Esophagus (tissue), 2 donors: ENCODE data around the gene WNK2. TPM values are rescaled to one million over a fixed set of nuclear protein-coding genes. Genes with fewer than 3 reads are reported as not detected.

ENCODE experiments used
- H3K27ac ChIP-seq, 2 donors: one replicate each; pipeline ENCODE4 v1.5.1; 2013; ENCODE audit warnings: low read depth in 2 of 2, mild to moderate bottlenecking in 2 of 2, inconsistent platforms in 1 of 2, low read length in 1 of 2, moderate library complexity in 1 of 2
- H3K27me3 ChIP-seq, 2 donors: one replicate each; pipeline ENCODE4 v1.6.1; 2013; ENCODE audit warnings: low read length in 2 of 2, control low read depth in 1 of 2, mild to moderate bottlenecking in 1 of 2; ENCODE audit not compliant: insufficient read depth in 2 of 2, control insufficient read depth in 1 of 2
- H3K36me3 ChIP-seq, 2 donors: one replicate each; pipeline ENCODE4 v1.6.1; 2013; ENCODE audit warnings: low read length in 1 of 2; ENCODE audit not compliant: control insufficient read depth in 2 of 2, insufficient read depth in 2 of 2
- H3K4me1 ChIP-seq, 2 donors: one replicate each; pipeline ENCODE4 v1.6.1; 2013; ENCODE audit warnings: low read length in 1 of 2; ENCODE audit not compliant: control insufficient read depth in 2 of 2, insufficient read depth in 2 of 2
- H3K4me3 ChIP-seq, 2 donors: one replicate each; pipeline ENCODE4 v1.5.1; 2013; ENCODE audit warnings: low read length in 2 of 2, mild to moderate bottlenecking in 2 of 2, low read depth in 1 of 2, moderate library complexity in 1 of 2
- H3K9me3 ChIP-seq, 2 donors: one replicate each; pipeline ENCODE4 v1.6.1; 2013; ENCODE audit warnings: mild to moderate bottlenecking in 2 of 2, low read depth in 1 of 2, low read length in 1 of 2, moderate library complexity in 1 of 2; ENCODE audit not compliant: control insufficient read depth in 2 of 2, insufficient read depth in 1 of 2
- WGBS, 2 donors: extraction: QIAGEN DNeasy Blood & Tissue Kit; methylation state at CpG; one replicate each; pipeline ENCODE4 v1.1.7; 2013; 5-methylcytosine and 5-hydroxymethylcytosine counted together
- polyA plus RNA-seq, 2 donors: library from polyadenylated mRNA; stranded (reverse); fragments of 200-250 nt; gene quantifications; one replicate each; pipeline ENCODE4 v1.2.3, GENCODE V29; 2013
- donor health status: healthy with polysubstance abuse.
- donor health status: Bipolar disorder and iron deficiency.

The WNK2 gene
- polyA plus RNA-seq, 2 donors, result 2.1 to 3.4 TPM

DNA sequence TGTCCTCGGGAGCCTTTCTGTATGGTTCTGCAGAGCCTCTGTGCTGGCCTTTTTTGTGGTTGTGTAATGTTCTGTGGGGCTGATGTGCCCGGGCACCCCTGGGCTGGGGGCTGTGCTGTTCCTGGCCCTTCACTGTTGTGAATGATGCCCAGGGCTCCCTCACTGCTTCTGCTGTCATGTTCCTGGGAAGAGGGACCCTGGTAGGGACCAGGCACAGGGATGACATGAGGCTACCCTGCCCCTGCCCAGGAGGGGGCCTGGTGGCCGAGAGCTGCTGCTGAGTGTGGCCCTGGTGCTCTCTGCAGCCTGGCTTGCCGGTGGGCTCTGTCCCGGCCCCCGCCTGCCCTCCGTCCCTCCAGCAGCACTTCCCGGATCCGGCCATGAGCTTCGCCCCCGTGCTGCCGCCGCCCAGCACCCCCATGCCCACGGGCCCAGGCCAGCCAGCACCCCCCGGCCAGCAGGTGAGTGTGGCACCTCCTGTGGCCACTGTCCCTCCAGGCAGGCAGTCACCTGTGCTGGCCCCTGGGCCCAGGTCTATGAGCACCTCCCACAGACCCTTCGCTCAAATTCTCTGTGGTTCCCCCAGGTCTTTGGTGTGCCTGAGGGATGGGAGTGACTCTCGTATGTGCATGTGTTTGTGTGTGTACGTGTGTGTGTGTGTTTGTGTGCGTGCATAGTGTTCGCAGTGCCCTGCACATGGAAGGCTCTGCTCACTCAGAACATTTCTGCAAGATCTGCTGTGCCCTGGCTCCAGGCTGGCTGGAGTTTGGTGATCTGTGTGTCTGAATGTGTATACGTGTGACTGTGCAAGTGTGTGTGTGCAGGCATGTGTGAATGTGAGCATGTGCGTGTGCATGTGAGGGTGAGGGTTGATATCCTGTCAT, 72.3 kb downstream of the WNK2 start:
- Histone ChIP-seq H3K36me3 (no peaks in the 10 kb centered on the region), H3K27me3 (no peaks in the 10 kb centered on the region), H3K27ac (no peak overlapping the region), H3K4me1 (no peaks in the 10 kb centered on the region), H3K4me3 (no peak overlapping the region), H3K9me3 (no peaks in the 10 kb centered on the region)
- 90 to 92% methylated on average over 19 to 22 of the region's 22 CpGs for WGBS, 2 donors

DNA sequence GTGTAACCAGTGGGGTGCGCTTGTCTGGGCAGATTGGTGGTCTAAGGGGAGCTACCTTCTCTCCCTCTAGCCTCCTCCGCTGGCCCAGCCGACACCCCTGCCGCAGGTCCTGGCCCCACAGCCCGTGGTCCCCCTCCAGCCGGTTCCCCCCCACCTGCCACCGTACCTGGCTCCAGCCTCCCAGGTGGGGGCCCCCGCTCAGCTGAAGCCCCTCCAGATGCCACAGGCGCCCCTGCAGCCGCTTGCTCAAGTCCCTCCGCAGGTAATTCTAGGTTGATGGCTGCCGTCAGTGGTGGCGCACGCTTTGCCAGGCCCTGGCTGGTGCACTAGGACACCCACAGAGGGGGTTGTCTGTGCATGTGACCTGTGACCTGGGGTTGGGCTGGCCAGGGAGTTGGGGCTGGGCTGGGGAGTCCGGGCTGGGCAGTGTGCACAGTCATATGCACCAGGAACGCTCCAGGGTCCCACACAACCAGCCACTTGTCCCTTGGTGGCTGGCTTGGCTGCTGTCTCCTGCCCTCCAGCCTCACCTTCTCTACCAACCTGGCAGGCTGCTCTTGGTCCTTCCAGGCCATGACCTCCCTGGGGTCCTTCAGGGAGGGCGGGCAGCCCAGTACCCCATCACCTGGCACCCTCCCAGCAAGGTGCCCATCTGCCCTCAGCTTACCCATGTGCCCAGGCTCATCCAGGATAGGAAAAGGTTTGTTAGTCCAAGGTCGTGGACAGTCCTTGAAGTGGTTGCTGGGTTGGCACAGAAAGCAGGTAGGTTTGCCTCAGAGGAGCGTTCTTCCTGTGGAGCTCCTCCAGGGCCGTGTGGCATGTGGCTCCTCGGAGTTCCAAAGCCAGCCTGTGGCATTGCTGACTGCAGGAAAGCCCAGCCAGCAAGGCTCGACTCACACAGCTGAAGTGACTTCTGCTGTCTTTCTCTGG, 73.2 kb downstream of the WNK2 start:
- H3K4me3 ChIP-seq, result no peak overlapping the region
- H3K27me3 ChIP-seq, result no peaks in the 10 kb centered on the region
- H3K4me1 ChIP-seq, result no peaks in the 10 kb centered on the region
- H3K27ac ChIP-seq, result no peak overlapping the region
- no peaks in the 10 kb centered on the region for H3K9me3 ChIP-seq
- 84 to 89% methylated on average over 20 to 22 of the region's 22 CpGs for WGBS, 2 donors
- H3K36me3 ChIP-seq, result no peaks in the 10 kb centered on the region

DNA sequence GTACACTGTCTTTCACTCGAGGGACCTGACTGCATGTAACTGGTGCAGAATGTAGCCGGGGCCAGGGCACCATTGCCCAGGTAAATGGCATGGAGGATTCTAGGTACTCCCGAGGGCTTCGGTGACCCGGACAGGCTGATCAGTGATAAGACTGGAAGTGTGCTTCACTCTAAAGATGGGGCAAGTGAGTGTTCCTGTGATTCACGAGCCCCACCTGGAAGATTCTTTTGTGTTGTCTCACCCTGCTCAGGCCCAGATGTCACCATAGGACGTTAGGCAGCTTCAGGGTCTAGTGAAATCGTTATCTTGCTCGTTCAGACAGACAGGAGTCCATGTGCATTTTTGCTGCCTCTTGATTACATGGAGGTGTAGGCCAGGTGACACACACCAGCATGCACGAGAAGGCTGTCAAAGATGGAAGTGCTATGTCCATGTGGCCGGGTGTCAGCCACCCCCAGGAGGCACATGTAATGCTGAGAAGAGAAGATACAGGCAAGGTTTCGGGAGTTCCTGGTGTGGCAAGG, 73.9 kb downstream of the WNK2 start:
- no peaks in the 10 kb centered on the region for H3K9me3 ChIP-seq
- H3K4me1 ChIP-seq, result no peaks in the 10 kb centered on the region
- H3K27me3 ChIP-seq, result no peaks in the 10 kb centered on the region
- no peak overlapping the region for H3K4me3 ChIP-seq
- H3K27ac ChIP-seq, result no peak overlapping the region
- no peaks in the 10 kb centered on the region for H3K36me3 ChIP-seq
- WGBS, 2 donors, result 81 to 86% methylated on average over 12 of the region's 12 CpGs

DNA sequence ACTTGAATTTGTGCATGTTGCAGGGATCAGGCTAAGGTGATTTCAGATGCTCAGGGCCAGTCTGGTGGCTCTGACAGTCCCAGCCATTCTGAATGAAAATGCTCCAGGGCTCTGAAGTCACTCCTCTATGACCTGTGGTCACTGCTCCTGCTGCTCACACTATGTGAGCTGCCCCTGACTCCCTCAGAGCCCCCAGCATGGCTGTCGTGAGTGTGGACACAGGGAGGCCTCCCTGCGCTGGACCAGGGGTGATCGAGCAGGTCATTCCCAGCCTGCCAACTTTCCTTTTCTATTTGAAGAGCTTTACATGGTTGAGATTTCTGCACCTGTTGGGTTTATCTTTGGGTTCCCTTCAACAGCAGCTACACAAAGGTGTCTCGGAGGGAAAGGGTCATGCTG, 74.5 kb downstream of the WNK2 start:
- Histone ChIP-seq H3K4me3 (no peak overlapping the region), H3K27ac (no peak overlapping the region), H3K36me3 (no peaks in the 10 kb centered on the region), H3K9me3 (no peaks in the 10 kb centered on the region), H3K27me3 (no peaks in the 10 kb centered on the region), H3K4me1 (no peaks in the 10 kb centered on the region)
- 91 to 93% methylated on average over 4 of the region's 4 CpGs for WGBS, 2 donors

DNA sequence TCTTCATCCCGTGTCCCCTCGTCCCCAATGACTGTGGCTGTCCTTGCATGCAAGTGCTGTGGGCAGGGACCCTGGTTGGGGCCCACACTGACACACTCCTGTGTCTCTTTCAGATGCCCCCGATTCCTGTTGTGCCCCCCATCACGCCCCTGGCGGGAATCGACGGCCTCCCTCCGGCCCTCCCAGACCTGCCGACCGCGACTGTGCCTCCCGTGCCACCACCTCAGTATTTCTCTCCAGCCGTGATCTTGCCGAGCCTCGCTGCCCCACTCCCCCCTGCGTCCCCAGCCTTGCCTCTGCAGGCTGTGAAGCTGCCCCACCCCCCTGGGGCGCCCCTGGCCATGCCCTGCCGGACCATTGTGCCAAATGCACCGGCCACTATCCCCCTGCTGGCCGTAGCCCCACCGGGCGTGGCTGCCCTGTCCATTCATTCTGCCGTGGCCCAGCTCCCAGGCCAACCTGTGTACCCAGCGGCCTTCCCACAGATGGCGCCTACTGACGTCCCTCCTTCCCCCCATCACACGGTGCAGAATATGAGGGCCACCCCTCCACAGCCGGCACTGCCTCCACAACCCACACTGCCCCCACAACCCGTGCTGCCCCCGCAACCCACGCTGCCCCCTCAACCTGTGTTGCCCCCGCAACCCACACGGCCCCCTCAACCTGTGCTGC, 75.0 kb downstream of the WNK2 start:
- H3K27ac ChIP-seq, result no peak overlapping the region
- no peaks in the 10 kb centered on the region for H3K27me3 ChIP-seq
- WGBS, 2 donors, result 89 to 91% methylated on average over 33 of the region's 33 CpGs
- H3K9me3 ChIP-seq, result no peaks in the 10 kb centered on the region
- no peak overlapping the region for H3K4me3 ChIP-seq
- H3K4me1 ChIP-seq, result no peaks in the 10 kb centered on the region
- no peaks in the 10 kb centered on the region for H3K36me3 ChIP-seq

DNA sequence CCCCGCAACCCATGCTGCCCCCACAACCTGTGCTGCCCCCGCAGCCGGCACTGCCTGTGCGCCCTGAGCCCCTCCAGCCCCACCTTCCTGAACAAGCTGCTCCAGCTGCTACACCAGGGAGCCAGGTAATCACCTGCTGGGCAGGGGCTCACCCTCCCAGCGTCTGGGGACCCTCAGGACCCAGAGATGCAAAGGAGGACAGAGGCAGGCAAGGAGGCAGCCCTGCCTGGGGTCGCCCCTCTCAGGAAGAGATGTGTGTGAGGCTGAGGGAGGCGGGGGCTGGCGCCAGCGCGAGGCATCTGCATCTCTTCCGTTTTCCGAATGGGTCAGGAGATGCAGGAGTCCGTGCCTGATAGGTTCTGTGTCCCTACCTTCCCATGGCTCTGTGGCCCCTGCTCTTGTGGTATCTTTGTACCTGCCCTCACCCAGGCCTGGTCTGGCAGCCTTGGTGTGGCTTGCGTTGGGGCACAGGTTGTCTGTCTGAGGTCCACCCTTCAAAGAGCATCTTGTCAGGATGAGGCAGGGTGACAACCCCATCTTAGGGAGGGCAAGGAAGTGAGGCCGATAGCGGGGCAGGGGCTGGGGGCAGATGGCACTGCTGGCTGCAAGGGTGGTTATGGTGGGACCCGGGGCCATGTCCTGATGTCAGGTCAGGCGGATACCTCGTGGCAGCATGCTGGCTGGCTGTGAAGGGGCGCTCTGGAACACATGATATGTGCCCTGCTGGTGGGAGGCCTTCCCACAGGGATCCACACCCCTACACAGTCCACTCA, 75.7 kb downstream of the WNK2 start:
- WGBS, 2 donors, result 91 to 92% methylated on average over 19 to 20 of the region's 20 CpGs
- H3K4me1 ChIP-seq, result no peaks in the 10 kb centered on the region
- no peaks in the 10 kb centered on the region for H3K27me3 ChIP-seq
- no peak overlapping the region for H3K27ac ChIP-seq
- no peak overlapping the region for H3K4me3 ChIP-seq
- no peaks in the 10 kb centered on the region for H3K9me3 ChIP-seq
- no peaks in the 10 kb centered on the region for H3K36me3 ChIP-seq

DNA sequence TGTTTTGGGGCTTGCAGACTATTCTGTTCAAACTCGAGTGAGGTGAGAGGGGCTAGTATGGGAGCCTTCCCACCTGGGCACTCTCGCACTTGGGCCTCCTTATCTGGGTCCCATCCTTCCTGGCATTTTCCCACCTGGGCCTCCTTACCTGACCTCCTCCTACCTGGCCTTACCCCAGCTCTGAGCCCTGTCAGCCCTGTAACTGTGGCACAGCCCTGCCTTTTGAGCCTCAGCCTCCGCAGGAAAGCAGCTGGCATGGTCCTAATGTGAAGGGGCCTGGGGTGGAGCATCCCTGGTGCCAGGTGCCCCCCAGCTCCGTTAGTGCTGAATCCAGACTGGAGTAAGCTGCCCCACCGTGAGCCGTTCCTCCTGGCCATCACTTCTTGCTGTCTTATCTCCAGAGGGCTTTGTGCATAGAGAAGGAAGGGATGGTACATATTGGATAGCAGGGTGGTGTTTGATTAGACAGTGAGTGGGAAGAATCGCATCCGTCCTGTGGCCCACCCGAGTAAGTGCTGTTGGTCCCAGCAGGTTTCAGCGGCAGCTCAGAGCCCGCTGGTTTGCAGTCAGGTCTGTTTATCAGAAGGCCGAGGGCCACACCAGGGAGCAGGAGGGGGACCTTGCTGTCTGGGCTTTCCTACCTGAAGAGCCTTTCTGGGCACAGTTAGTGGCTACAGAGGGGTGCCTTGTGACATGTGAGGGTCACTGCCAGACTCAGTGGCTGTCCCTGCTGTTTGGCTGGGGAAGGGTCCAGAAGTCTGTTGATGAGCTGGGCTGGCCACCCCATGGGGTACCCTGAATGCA, 76.5 kb downstream of the WNK2 start:
- Histone ChIP-seq H3K4me3 (no peak overlapping the region), H3K36me3 (no peaks in the 10 kb centered on the region), H3K4me1 (no peaks in the 10 kb centered on the region), H3K9me3 (no peaks in the 10 kb centered on the region), H3K27me3 (no peaks in the 10 kb centered on the region), H3K27ac (no peak overlapping the region)
- 85 to 91% methylated on average over 12 of the region's 12 CpGs for WGBS, 2 donors

DNA sequence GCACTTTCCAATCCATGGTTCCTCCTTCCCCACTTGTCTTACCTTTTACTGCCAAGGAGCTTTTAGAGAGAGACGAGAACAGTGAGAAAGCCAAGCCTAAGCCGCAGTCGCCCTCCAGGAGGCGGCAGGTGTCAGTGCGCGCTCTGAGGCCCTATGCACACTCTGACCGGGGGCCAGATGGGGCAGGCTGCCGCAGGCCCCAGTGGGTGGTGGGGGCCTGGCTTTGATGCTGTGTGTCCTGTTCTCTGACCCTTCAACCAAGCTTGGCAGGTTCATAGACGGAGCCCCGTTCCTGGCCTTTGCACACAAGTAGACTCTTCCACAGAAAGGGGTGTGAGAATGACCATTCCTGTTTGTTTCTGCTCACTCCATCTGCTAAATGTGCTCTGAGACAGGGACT, 77.3 kb downstream of the WNK2 start:
- 77 to 78% methylated on average over 10 of the region's 10 CpGs for WGBS, 2 donors
- Histone ChIP-seq H3K9me3 (no peaks in the 10 kb centered on the region), H3K4me3 (no peak overlapping the region)

More for the DNA sequence above, 77.3 kb downstream of the WNK2 start:
- H3K27me3 ChIP-seq, result no peaks in the 10 kb centered on the region
- no peaks in the 10 kb centered on the region for H3K36me3 ChIP-seq
- H3K27ac ChIP-seq, result no peak overlapping the region
- H3K4me1 ChIP-seq, result no peaks in the 10 kb centered on the region
